Hepatocyte (in vitro differentiated cells): ENCODE results near the gene MYL3.

Experiments used
- CTCF ChIP-seq: fragments of 200-600 bp; sonication (generic); IDR thresholded peaks from 2 replicates; pipeline ENCODE4 v1.5.1; 2016; ENCODE audit warnings: antibody characterized with exemption, mild to moderate bottlenecking; ENCODE audit not compliant: poor library complexity
- EZH2phosphoT487 ChIP-seq: fragments of 200-600 bp; sonication (generic); IDR thresholded peaks from one replicate; pipeline ENCODE4 v1.6.1; 2018; ENCODE audit warnings: antibody characterized with exemption, mild to moderate bottlenecking, low read depth, moderate library complexity; ENCODE audit not compliant: unreplicated experiment, severe bottlenecking

GRCh38 chr3:46868287-46868686 is 5.0 kb upstream of the MYL3 start:
- TF ChIP-seq CTCF (no peak), EZH2phosphoT487 (no peak)
